IPS-18a (cell line): ENCODE results near the gene MAB21L4.

Source experiments
- H3K27ac ChIP-seq: one replicate; pipeline ENCODE4 v1.5.1; 2013; ENCODE audit warnings: low read length
- H3K27me3 ChIP-seq: one replicate; pipeline ENCODE4 v1.6.1; 2013; ENCODE audit warnings: mild to moderate bottlenecking, low read length; ENCODE audit not compliant: control insufficient read depth, insufficient read depth
- H3K36me3 ChIP-seq: one replicate; pipeline ENCODE4 v1.6.1; 2013; ENCODE audit warnings: low read depth, low read length; ENCODE audit not compliant: control insufficient read depth
- H3K4me1 ChIP-seq: one replicate; pipeline ENCODE4 v1.6.1; 2013; ENCODE audit warnings: low read depth, low read length; ENCODE audit not compliant: control insufficient read depth
- H3K4me3 ChIP-seq: one replicate; pipeline ENCODE4 v1.5.1; 2013; ENCODE audit warnings: low read length
- H3K9ac ChIP-seq: one replicate; pipeline ENCODE4 v1.6.1; 2013; ENCODE audit warnings: mild to moderate bottlenecking, low read length, moderate library complexity
- H3K9me3 ChIP-seq: one replicate; pipeline ENCODE4 v1.6.1; 2013; ENCODE audit warnings: low read depth, low read length; ENCODE audit not compliant: control insufficient read depth

The MAB21L4 gene

DNA sequence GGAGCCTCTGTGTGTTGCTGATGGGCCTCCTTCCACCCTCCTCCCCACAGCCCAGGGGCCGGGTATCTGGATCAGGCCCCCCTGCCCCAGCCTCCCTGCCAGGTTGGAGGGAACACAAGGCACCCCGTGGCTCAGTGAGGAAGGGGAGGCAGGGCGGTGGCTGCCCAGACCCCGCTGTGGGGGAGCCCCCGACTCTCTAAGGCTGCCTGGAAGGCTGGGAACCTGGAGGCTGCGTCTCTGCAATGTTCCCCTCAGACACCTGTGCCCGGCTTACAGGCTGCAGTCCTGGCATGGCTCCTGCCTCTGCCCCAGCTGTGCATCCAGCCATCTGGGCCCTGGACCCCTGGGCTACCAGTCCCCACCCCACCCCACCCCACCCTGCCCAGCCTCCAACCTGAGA is 438 bp upstream of the MAB21L4 start:
- no peak overlapping the region for H3K9ac ChIP-seq
- H3K27ac ChIP-seq, result no peak overlapping the region
- no peaks in the 10 kb centered on the region for H3K27me3 ChIP-seq
- H3K4me1 ChIP-seq, result no peaks in the 10 kb centered on the region
- H3K4me3 ChIP-seq, result no peak overlapping the region
- H3K9me3 ChIP-seq, result no peaks in the 10 kb centered on the region
- no peaks in the 10 kb centered on the region for H3K36me3 ChIP-seq

DNA sequence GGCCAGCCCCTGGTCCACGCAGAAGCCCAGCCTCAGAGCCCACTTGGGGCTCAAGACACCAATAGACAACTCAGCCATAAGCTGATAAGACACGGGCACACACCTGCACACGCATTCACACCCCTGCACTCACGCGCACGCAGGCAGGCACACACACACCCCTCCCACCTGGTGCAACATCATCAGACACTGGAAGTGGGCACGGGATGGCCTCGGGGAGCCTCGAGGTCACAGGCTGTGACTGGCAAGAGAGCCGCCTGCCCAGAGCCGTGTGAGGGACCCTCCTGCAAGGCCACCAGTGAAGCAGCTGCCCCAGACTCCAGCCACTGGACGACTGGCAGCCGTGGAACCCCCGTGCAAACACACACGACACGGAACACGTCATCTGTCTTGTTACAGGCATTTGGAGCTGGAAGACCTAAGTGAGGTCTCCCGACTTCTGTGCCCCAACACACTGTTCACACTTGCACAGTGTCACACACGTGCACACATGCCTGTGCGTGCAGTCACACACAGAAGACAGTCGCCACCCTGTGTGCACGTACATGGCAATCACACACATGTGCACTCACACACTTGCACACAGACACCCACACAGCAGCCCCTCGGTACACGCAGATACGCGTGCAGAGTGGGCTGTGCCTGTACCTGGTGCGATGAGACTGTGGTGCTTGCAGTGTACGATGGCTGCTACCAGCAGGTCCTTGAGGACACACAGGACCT is 959 bp downstream of the MAB21L4 start:
- Histone ChIP-seq H3K27me3 (no peaks in the 10 kb centered on the region), H3K4me3 (no peak overlapping the region), H3K9ac (no peak overlapping the region), H3K9me3 (no peaks in the 10 kb centered on the region), H3K27ac (no peak overlapping the region), H3K36me3 (no peaks in the 10 kb centered on the region), H3K4me1 (no peaks in the 10 kb centered on the region)

- no peak overlapping the region for H3K4me3 ChIP-seq
- H3K9me3 ChIP-seq, result no peaks in the 10 kb centered on the region
- H3K4me1 ChIP-seq, result no peaks in the 10 kb centered on the region
- H3K27ac ChIP-seq, result no peak overlapping the region
- H3K36me3 ChIP-seq, result no peaks in the 10 kb centered on the region
- H3K9ac ChIP-seq, result no peak overlapping the region
- H3K27me3 ChIP-seq, result no peaks in the 10 kb centered on the region
Observed at GRCh38 chr2:240894006-240894405, 1.9 kb downstream of the MAB21L4 start.

DNA sequence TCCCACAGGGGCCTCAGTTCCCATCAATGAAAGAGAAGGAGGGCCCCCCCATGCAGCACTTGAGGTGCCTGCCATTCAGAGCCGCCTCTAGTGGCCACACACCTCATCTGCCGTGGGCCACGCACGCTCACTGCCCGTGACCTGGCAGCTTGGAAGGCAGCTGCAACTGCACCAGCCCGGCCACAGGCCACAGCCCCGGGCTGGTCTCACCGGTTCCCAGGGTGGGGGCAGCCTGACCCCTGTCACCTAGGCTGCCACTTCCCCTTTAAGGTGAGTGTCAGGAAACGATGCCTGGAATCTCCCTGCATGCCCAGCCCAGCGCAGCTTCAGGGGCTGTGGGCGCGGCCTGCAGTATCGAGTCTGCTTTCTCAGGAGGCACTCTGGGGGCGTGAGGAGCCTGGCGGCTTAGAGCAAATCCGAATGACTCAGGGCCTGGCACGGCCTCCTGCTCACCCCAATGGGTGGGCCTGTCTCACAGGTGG is 2.6 kb downstream of the MAB21L4 start:
- Histone ChIP-seq H3K27ac (no peak overlapping the region), H3K4me3 (no peak overlapping the region), H3K9ac (no peak overlapping the region), H3K36me3 (no peaks in the 10 kb centered on the region), H3K27me3 (no peaks in the 10 kb centered on the region), H3K4me1 (no peaks in the 10 kb centered on the region), H3K9me3 (no peaks in the 10 kb centered on the region)

GRCh38 chr2:240892925-240893324 is 3.0 kb downstream of the MAB21L4 start:
- Histone ChIP-seq H3K4me1 (no peaks in the 10 kb centered on the region), H3K9me3 (no peaks in the 10 kb centered on the region), H3K9ac (no peak overlapping the region), H3K27me3 (no peaks in the 10 kb centered on the region), H3K36me3 (no peaks in the 10 kb centered on the region), H3K27ac (no peak overlapping the region), H3K4me3 (no peak overlapping the region)

- H3K9me3 ChIP-seq, result no peaks in the 10 kb centered on the region
- H3K27ac ChIP-seq, result no peak overlapping the region
- no peaks in the 10 kb centered on the region for H3K4me1 ChIP-seq
- no peaks in the 10 kb centered on the region for H3K36me3 ChIP-seq
- H3K9ac ChIP-seq, result no peak overlapping the region
- H3K4me3 ChIP-seq, result no peak overlapping the region
- H3K27me3 ChIP-seq, result no peaks in the 10 kb centered on the region
Observed at GRCh38 chr2:240892356-240892755, 3.6 kb downstream of the MAB21L4 start.

DNA sequence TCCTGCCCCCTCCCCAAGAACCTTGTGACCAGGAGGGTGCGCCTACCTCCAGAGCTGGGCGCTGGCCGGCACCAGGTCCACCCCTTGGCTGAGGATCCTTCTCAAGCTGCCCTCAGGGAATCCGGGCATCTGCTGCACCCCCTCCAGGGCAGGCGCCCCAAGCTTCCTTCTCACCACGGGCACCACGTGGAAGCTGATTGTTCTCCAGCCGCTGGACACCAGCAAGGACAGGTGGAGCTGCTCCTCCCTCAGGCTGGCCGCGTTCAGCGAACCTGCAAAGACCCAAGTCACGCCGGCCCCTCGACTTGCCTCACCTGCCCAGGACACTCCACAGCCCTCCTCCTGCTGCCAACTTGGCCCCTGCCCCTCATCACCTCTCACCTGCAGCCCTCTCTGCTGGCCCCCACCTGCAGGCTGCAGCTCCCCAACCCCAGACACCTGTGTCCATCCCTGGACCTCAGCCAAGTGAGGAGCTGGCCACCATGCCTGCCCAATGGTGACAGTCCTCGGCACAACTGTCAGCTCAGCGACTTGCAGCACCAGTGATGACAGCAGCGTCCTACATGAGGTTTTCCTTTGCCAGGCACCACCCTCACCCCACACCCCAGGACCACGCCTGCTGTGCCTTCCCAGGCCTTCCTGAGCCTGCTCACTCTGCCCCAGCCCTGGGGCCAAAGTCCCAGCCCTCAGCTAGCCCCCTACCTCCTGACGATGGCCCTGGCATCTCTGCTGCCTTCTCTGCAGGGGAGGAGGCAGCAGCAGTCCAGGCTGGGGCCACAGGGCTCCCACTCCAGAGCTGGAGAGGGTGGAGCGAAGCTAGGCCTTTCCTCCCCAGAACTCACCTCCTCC is 4.2 kb downstream of the MAB21L4 start:
- no peak overlapping the region for H3K27ac ChIP-seq
- H3K4me1 ChIP-seq, result no peaks in the 10 kb centered on the region
- no peaks in the 10 kb centered on the region for H3K9me3 ChIP-seq
- H3K27me3 ChIP-seq, result no peaks in the 10 kb centered on the region
- H3K9ac ChIP-seq, result no peak overlapping the region
- H3K36me3 ChIP-seq, result no peaks in the 10 kb centered on the region
- H3K4me3 ChIP-seq, result no peak overlapping the region

DNA sequence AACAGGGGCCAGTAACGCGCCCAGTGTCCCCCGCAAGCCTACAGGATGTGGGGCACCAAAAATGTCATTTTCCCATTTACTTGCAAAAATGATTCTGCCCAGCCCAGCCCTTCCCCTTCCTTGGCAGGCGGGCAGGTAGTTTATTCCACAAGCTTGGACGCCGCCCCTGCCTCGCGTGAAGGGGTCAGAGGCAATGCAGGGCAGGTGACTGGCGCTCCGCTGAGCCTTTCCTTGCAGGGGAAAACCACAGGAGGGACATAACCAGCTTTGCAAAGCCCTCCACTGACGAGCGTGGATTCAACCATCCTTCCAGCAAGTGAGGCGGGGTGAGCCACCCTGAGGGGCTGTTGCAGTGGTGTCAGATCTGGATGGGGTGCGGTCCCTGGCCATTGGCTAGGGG is 5.3 kb downstream of the MAB21L4 start:
- H3K9ac ChIP-seq, result no peak overlapping the region
- H3K4me1 ChIP-seq, result no peaks in the 10 kb centered on the region
- no peaks in the 10 kb centered on the region for H3K27me3 ChIP-seq
- H3K4me3 ChIP-seq, result no peak overlapping the region
- no peaks in the 10 kb centered on the region for H3K9me3 ChIP-seq
- H3K27ac ChIP-seq, result no peak overlapping the region
- no peaks in the 10 kb centered on the region for H3K36me3 ChIP-seq

DNA sequence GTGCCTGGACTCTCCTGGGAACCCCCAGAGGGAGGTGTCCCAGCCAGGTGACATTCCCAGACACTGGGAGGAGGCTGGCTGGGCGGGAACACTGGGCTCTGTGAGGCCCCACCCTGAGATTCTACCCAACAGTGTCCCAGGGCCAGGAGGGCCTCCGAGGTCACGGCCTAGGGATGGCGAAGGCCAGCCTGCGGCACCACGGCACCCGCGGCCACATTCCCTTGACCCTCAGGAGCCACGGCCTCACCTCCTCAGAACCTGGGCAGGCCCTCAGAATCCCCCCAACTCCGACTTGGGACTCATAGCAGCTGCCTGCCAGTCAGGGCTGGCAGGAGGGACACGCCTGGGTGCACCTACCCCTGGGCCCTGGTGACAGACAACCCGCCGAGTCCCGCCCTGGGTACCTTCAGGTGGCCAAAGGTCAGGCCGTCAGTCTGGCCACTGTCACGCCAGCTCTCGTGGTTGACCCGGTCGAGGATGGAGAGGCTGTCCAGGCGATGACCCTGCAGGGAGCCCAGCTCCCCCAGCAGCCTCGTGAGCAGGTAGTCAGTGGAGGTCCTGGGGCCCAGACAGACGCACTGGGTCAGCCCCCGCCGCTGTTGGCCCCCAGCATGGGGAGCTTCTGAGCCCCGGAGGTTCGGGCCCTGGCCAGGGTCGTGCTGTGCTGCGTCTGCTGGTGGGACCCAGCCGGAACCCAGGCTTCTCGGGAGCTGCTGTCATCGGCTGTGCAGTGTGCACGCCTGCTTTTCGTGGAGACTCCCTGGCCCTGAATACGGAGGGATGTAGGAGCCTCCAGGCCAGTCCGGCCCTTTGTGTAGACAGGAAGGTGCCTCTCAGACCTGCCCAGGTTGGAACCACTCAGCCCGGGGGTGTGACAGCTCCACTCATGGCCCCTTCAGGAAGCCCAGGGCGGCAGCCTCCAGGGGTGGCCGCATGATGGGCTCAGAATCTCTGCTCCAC is 6.1 kb downstream of the MAB21L4 start:
- no peak overlapping the region for H3K27ac ChIP-seq
- no peaks in the 10 kb centered on the region for H3K36me3 ChIP-seq
- H3K27me3 ChIP-seq, result no peaks in the 10 kb centered on the region
- no peak overlapping the region for H3K9ac ChIP-seq
- H3K4me1 ChIP-seq, result no peaks in the 10 kb centered on the region
- no peak overlapping the region for H3K4me3 ChIP-seq
- H3K9me3 ChIP-seq, result no peaks in the 10 kb centered on the region

GRCh38 chr2:240888890-240889573 is 6.9 kb downstream of the MAB21L4 start:
- Histone ChIP-seq H3K4me1 (no peaks in the 10 kb centered on the region), H3K9ac (no peak overlapping the region), H3K4me3 (no peak overlapping the region), H3K27ac (no peak overlapping the region), H3K27me3 (no peaks in the 10 kb centered on the region), H3K36me3 (no peaks in the 10 kb centered on the region), H3K9me3 (no peaks in the 10 kb centered on the region)
